Kidney (tissue), 14 donors: ENCODE measurements around the gene LRRC45. TPM values are rescaled to one million over a fixed set of nuclear protein-coding genes. Genes with fewer than 3 reads are reported as not detected.

Source experiments
- DNase-seq, 5 donors: peaks; one replicate each; pipeline ENCODE4 v3.0.0-alpha.2; 2013 to 2020
- FAIRE-seq: peaks from 2 replicates; lab custom pipeline; 2012; peaks lifted over from hg19 to GRCh38; lab: Jason Lieb, UNC
- H3K27ac ChIP-seq, 2 donors: one replicate each; pipeline ENCODE4 v1.7.0; 2013; ENCODE audit warnings: low read depth in 2 of 2, low read length in 2 of 2, inconsistent platforms in 1 of 2
- H3K27me3 ChIP-seq: one replicate; pipeline ENCODE4 v1.7.1; 2013; ENCODE audit warnings: low read length, inconsistent platforms; ENCODE audit not compliant: control insufficient read depth, insufficient read depth
- H3K36me3 ChIP-seq, 3 donors: one replicate each; pipeline versions ENCODE4 v1.7.0 to v1.7.1; 2013; ENCODE audit warnings: low read length in 3 of 3, control low read depth in 1 of 3, inconsistent platforms in 1 of 3; ENCODE audit not compliant: insufficient read depth in 3 of 3, control insufficient read depth in 2 of 3
- H3K4me1 ChIP-seq, 3 donors: one replicate each; pipeline versions ENCODE4 v1.7.0 to v1.7.1; 2013; ENCODE audit warnings: low read length in 3 of 3, inconsistent platforms in 1 of 3, low read depth in 1 of 3; ENCODE audit not compliant: control insufficient read depth in 2 of 3, insufficient read depth in 2 of 3
- H3K4me3 ChIP-seq, 3 donors: one replicate each; pipeline versions ENCODE4 v1.7.0 to v1.8.1; 2013; ENCODE audit warnings: low read length in 3 of 3, control low read depth in 1 of 3, inconsistent platforms in 1 of 3
- H3K9ac ChIP-seq, 3 donors: one replicate each; pipeline versions ENCODE4 v1.7.0 to v1.7.1; 2013; ENCODE audit warnings: low read length in 3 of 3, control low read depth in 1 of 3, inconsistent platforms in 1 of 3
- H3K9me3 ChIP-seq, 3 donors: one replicate each; pipeline versions ENCODE4 v1.7.0 to v1.7.1; 2013; ENCODE audit warnings: low read length in 3 of 3, control low read depth in 1 of 3, inconsistent platforms in 1 of 3; ENCODE audit not compliant: control insufficient read depth in 2 of 3, insufficient read depth in 1 of 3
- intact Hi-C: fragments of 100-400 bp; cut with DNase I; formaldehyde crosslinking; loops from one replicate; pipeline ENCODE4 v1.11.1; 2022
- polyA plus RNA-seq: library from polyadenylated mRNA; stranded (reverse); fragments of 350-450 nt; fragmentation: Illumina TruSeq; extraction: RNeasy Lipid Tissue Mini Kit (QIAGEN cat#74804); gene quantifications from one replicate; pipeline ENCODE4 v1.2.3, GENCODE V29; 2014; ENCODE audit warnings: low read depth, low replicate concordance; ENCODE audit not compliant: insufficient read depth
- total RNA-seq: library from RNA; stranded (reverse); fragmentation: NEBNext Ultra II Directional; extraction: Animal tissue kit (Norgen Biotek cat#: 25700); gene quantifications from one replicate; pipeline ENCODE4 v1.2.1, GENCODE V29; 2021
- TF ChIP-seq, protein P1 (sequence below): IDR thresholded peaks from 3 replicates; pipeline ENCODE4 v1.5.1; 2012; ENCODE audit warnings: mild to moderate bottlenecking, moderate library complexity, borderline replicate concordance; ENCODE audit not compliant: insufficient read depth; ENCODE audit errors: extremely low read depth
- donor health status: control.
- donor health status: control.
- donor health status: control.
- donor health status: control.
- donor health status: control.
- donor health status: DM: yes; HTN: yes; CAD: no.
- donor health status: Normal renal cell carcinoma (clear cell type).

LRRC45 gene
- total and polyA plus RNA-seq, 2 donors from 2014 or later: 9.9 TPM

DNA sequence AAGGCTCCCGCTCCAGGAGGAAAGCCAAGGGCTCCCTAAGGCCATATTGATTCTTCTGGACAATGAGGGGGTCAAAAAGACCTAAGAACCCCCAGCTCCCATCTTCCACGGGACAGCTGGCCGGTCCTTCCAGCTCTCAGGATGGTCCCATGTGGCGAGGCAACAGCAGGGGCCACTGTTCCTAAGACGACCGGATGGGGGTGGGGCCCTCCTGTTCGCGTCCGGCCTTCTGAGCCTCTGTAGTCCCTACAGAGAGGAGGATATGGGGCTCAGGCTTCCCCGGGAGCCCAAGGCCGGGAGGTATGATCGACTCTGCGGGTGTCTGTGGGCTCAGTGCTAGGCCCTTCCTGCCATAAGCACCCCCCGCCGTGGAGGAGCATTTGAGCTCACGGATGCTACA lies 20.4 kb downstream of the LRRC45 start:
- Histone ChIP-seq H3K9me3 (no peaks in the 10 kb centered on the region), H3K4me1 (no peaks in the 10 kb centered on the region), H3K4me3 (no peak overlapping the region), H3K27me3 (no peaks in the 10 kb centered on the region), H3K9ac (no peak overlapping the region), H3K36me3 (peaks cover 0 to 3% (median 2%) of the 10 kb centered on the region in 3 donors), H3K27ac (no peak overlapping the region)
- intact Hi-C loops: no loop called here
- TF ChIP-seq, protein P1, sequence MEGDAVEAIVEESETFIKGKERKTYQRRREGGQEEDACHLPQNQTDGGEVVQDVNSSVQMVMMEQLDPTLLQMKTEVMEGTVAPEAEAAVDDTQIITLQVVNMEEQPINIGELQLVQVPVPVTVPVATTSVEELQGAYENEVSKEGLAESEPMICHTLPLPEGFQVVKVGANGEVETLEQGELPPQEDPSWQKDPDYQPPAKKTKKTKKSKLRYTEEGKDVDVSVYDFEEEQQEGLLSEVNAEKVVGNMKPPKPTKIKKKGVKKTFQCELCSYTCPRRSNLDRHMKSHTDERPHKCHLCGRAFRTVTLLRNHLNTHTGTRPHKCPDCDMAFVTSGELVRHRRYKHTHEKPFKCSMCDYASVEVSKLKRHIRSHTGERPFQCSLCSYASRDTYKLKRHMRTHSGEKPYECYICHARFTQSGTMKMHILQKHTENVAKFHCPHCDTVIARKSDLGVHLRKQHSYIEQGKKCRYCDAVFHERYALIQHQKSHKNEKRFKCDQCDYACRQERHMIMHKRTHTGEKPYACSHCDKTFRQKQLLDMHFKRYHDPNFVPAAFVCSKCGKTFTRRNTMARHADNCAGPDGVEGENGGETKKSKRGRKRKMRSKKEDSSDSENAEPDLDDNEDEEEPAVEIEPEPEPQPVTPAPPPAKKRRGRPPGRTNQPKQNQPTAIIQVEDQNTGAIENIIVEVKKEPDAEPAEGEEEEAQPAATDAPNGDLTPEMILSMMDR: no peak
- no peak for FAIRE-seq
- DNase-seq: no peak

DNA sequence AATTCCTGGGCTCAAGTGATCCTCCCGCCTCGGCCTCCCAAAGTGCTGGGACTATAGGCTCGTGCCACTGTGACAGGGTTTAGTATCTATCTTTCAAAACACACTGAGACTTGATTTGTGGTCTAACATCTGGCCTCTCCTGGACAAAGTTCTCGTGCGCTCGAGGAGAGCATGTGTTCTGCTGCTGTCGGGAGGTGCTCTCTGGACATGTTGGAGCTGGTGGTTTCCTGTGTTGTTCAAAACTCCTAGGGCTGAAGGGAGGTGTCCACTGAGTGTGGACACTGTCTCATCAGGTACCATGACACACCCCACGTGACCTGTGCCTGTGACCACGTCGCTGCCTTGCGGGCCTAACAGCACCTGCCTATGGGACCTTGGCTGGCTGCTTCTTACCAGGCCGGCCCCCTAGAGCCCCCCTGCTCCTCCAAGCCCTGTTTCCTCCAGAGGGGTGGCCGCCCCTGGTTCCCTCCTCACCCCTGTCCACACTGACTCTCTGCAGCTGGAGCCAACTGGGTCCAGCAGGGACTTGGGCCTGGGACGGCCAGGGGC lies 22.9 kb downstream of the LRRC45 start:
- no peak for FAIRE-seq
- intact Hi-C loops: no loop called here
- Histone ChIP-seq H3K9me3 (no peaks in the 10 kb centered on the region), H3K36me3 (peaks cover 0 to 3% (median 2%) of the 10 kb centered on the region in 3 donors), H3K4me3 (no peak overlapping the region), H3K27ac (no peak overlapping the region), H3K4me1 (peaks cover 0 to 9% (median 0%) of the 10 kb centered on the region in 3 donors), H3K27me3 (no peaks in the 10 kb centered on the region), H3K9ac (no peak overlapping the region)
- TF ChIP-seq, protein P1: no peak
- no peak for DNase-seq

DNA sequence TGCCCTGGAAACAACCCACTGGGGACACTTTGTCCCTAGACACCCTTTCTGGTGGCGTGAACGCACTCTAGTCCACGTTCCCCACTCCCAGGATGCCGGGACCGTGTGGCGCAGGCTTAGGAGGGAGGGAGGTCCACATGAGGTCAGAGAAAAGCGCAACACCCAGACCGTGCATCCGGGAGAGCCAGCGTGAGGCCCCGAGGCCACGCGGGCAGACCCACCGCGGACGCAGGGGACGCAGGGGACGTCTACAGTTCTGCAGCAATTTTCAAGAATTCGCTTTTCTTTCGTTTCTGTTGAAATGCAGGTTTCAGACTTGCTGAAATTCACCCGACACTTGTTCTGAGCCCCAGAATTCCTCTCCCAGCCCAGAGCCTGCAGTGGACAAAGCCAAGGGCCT lies 23.8 kb downstream of the LRRC45 start:
- peaks cover 0 to 9% (median 0%) of the 10 kb centered on the region in 3 donors for H3K4me1 ChIP-seq

More for the DNA sequence above, 23.8 kb downstream of the LRRC45 start:
- H3K9ac ChIP-seq: no peak overlapping the region
- DNase-seq (no peak), FAIRE-seq (no peak)
- no peak overlapping the region for H3K4me3 ChIP-seq
- H3K27ac ChIP-seq: no peak overlapping the region
- no peaks in the 10 kb centered on the region for H3K27me3 ChIP-seq
- intact Hi-C loops: no loop called here
- TF ChIP-seq, protein P1: no peak
- H3K9me3 ChIP-seq: no peaks in the 10 kb centered on the region
- H3K36me3 ChIP-seq: peaks cover 0 to 3% (median 2%) of the 10 kb centered on the region in 3 donors
